ENCODE results near the gene WDFY4.

DNA sequence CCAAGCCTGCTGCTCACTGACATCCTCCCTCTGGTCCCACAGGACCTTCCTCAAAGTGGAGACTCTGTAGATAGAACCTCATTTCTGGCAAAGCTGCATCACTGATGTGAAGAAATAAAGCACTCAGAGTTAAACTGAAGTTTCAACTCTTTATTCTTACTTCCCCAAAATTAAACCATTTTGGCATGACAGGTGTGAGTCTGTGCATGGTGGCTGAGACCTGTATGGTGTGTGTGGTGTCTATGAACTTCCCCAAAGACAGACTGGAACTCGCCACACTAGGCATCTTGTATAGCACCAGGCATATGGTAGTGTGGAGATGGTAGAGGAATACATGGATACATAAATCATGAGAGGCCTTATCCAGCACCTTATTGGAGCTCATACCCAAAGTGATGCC is 6.6 kb upstream of the WDFY4 start:
- TF ChIP-seq BDP1 (IDR thresholded peaks at IDR 0.05; ENCODE audit: insufficient read depth, insufficient read length), result no peak
- TF ChIP-seq CBFB (CRISPR knock-in tag; IDR thresholded peaks at IDR 0.05), result no peak
- TF ChIP-seq, protein P1, sequence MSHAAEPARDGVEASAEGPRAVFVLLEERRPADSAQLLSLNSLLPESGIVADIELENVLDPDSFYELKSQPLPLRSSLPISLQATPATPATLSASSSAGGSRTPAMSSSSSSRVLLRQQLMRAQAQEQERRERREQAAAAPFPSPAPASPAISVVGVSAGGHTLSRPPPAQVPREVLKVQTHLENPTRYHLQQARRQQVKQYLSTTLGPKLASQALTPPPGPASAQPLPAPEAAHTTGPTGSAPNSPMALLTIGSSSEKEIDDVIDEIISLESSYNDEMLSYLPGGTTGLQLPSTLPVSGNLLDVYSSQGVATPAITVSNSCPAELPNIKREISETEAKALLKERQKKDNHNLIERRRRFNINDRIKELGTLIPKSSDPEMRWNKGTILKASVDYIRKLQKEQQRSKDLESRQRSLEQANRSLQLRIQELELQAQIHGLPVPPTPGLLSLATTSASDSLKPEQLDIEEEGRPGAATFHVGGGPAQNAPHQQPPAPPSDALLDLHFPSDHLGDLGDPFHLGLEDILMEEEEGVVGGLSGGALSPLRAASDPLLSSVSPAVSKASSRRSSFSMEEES (CRISPR knock-in tag; IDR thresholded peaks at IDR 0.05), result no peak
- TF ChIP-seq SMAD3 (CRISPR knock-in tag; conservative IDR thresholded peaks at IDR 0.05), result no peak
- TF ChIP-seq, protein P2, sequence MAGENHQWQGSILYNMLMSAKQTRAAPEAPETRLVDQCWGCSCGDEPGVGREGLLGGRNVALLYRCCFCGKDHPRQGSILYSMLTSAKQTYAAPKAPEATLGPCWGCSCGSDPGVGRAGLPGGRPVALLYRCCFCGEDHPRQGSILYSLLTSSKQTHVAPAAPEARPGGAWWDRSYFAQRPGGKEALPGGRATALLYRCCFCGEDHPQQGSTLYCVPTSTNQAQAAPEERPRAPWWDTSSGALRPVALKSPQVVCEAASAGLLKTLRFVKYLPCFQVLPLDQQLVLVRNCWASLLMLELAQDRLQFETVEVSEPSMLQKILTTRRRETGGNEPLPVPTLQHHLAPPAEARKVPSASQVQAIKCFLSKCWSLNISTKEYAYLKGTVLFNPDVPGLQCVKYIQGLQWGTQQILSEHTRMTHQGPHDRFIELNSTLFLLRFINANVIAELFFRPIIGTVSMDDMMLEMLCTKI (IDR thresholded peaks at IDR 0.05; ENCODE audit: partially characterized antibody), result no peak
- no peak for TF ChIP-seq SMC3 (conservative IDR thresholded peaks at IDR 0.05; ENCODE audit: insufficient read depth, low read depth, low read length)
- no peak for TF ChIP-seq ZNF583 (CRISPR knock-in tag; IDR thresholded peaks at IDR 0.05)
- no peak for TF ChIP-seq KLF10 (CRISPR knock-in tag; IDR thresholded peaks at IDR 0.05)
- TF ChIP-seq ZNF274 (IDR thresholded peaks at IDR 0.05; ENCODE audit: borderline replicate concordance, low read depth, low read length), result no peak
- no peak for TF ChIP-seq ZNF717 (CRISPR knock-in tag; IDR thresholded peaks at IDR 0.05)
